ENCODE results near the gene HOXA9.

HOXA9 gene

GRCh38 chr7:27200761-27201579, 35.6 kb upstream of the HOXA9 start:
- no peak for DNase-seq (ENCODE audit: low spot score)

GRCh38 chr7:27199849-27200760, 34.8 kb upstream of the HOXA9 start, which contains the start of gene HOXA13:
Gene HOXA13, minus strand, starts transcription at chr7:27200091. Its CDS starts 14 bp downstream, at chr7:27200077.
- no peak for DNase-seq (ENCODE audit: low spot score)

- DNase-seq (ENCODE audit: low spot score), result no peak
These were observed 33.8 kb upstream of the HOXA9 start for GRCh38 chr7:27198871-27199801.

- no peak for DNase-seq (ENCODE audit: low spot score)
These were observed 33.0 kb upstream of the HOXA9 start for GRCh38 chr7:27198138-27198841.

GRCh38 chr7:27197137-27198042, 32.1 kb upstream of the HOXA9 start:
- no peak for DNase-seq (ENCODE audit: low spot score)

- DNase-seq (ENCODE audit: low spot score), result peak; percentile 68
These were observed 31.0 kb upstream of the HOXA9 start for GRCh38 chr7:27196287-27196767.

- DNase-seq (ENCODE audit: low spot score), result no peak
These were observed 29.5 kb upstream of the HOXA9 start for GRCh38 chr7:27194686-27195379.

- DNase-seq (ENCODE audit: low spot score), result no peak
These were observed 28.6 kb upstream of the HOXA9 start for GRCh38 chr7:27194002-27194352.

GRCh38 chr7:27193335-27194001, 28.1 kb upstream of the HOXA9 start:
- no peak for DNase-seq (ENCODE audit: low spot score)

GRCh38 chr7:27192546-27193334, 27.4 kb upstream of the HOXA9 start:
- no peak for DNase-seq (ENCODE audit: low spot score)

- DNase-seq (ENCODE audit: low spot score), result no peak
These were observed 26.7 kb upstream of the HOXA9 start for GRCh38 chr7:27191833-27192545.

- DNase-seq (ENCODE audit: low spot score), result no peak
These were observed 25.9 kb upstream of the HOXA9 start for GRCh38 chr7:27191161-27191731.

- DNase-seq (ENCODE audit: low spot score), result no peak
These were observed 24.8 kb upstream of the HOXA9 start for GRCh38 chr7:27189997-27190748.

- DNase-seq (ENCODE audit: low spot score), result no peak
These were observed 24.1 kb upstream of the HOXA9 start for GRCh38 chr7:27189295-27189996.

Data from hepatic stellate cell (primary cell).